SU-DHL-6 (cell line): Measurements from ENCODE around the gene ELK4.

ENCODE experiments used
- H2AFZ ChIP-seq: fragments of 200-600 bp; sonication (generic); 2 replicates; pipeline ENCODE4 v1.6.1; 2014; ENCODE audit warnings: low read depth, mild to moderate bottlenecking, moderate library complexity, mixed read lengths, antibody characterized with exemption, low read length; ENCODE audit not compliant: severe bottlenecking
- H3F3A ChIP-seq: fragments of 200-600 bp; shearing (Covaris generic); 2 replicates; pipeline ENCODE4 v1.6.0; 2016; ENCODE audit warnings: antibody characterized with exemption, mild to moderate bottlenecking; ENCODE audit not compliant: insufficient read depth
- H3K27ac ChIP-seq: fragments of 200-600 bp; sonication (generic); 2 replicates; pipeline ENCODE4 v1.5.1; 2016; ENCODE audit warnings: low read depth, mild to moderate bottlenecking, low read length, moderate library complexity, mixed read lengths
- H3K27me3 ChIP-seq: fragments of 200-600 bp; sonication (generic), shearing (Covaris generic); 2 replicates; pipeline ENCODE4 v1.6.0; 2014; ENCODE audit warnings: mild to moderate bottlenecking, low read length
- H3K36me3 ChIP-seq: fragments of 200-600 bp; sonication (generic); 2 replicates; pipeline ENCODE4 v1.6.1; 2014; ENCODE audit warnings: mild to moderate bottlenecking, low read length, mixed read lengths
- H3K4me2 ChIP-seq: fragments of 300-600, 200-600 bp; shearing (Covaris generic), sonication (generic); 2 replicates; pipeline ENCODE4 v1.6.0; 2014; ENCODE audit warnings: low read length, low read depth, mild to moderate bottlenecking; ENCODE audit not compliant: poor library complexity, severe bottlenecking
- H3K4me3 ChIP-seq: fragments of 200-600 bp; sonication (generic); 2 replicates; pipeline ENCODE4 v1.5.1; 2014; ENCODE audit warnings: antibody characterized with exemption, low read length, mild to moderate bottlenecking, mixed read lengths; ENCODE audit not compliant: insufficient read depth, poor library complexity, severe bottlenecking
- H3K79me2 ChIP-seq: fragments of 200-600 bp; sonication (generic); 2 replicates; pipeline ENCODE4 v1.6.1; 2014; ENCODE audit warnings: mild to moderate bottlenecking, low read length, moderate library complexity; ENCODE audit not compliant: insufficient read depth
- H3K9ac ChIP-seq: fragments of 200-600 bp; sonication (generic); 2 replicates; pipeline ENCODE4 v1.7.0; 2014; ENCODE audit warnings: mild to moderate bottlenecking, low read length
- H3K9me2 ChIP-seq: fragments of 200-600 bp; sonication (generic); replicated peaks from 2 replicates; pipeline ENCODE4 v1.6.1; 2014; ENCODE audit warnings: low read length; ENCODE audit not compliant: insufficient read depth
- H3K9me3 ChIP-seq: fragments of 200-600 bp; sonication (generic); 2 replicates; pipeline ENCODE4 v1.6.1; 2014; ENCODE audit warnings: low read length, mixed read lengths; ENCODE audit not compliant: insufficient read depth
- H4K20me1 ChIP-seq: fragments of 200-600 bp; sonication (generic); 2 replicates; pipeline ENCODE4 v1.6.1; 2014; ENCODE audit warnings: low read depth, mild to moderate bottlenecking, antibody characterized with exemption, low read length, moderate library complexity, mixed read lengths
- CTCF ChIP-seq: fragments of 200-600 bp; sonication (generic); IDR thresholded peaks from one replicate; pipeline ENCODE4 v1.5.1; 2017; ENCODE audit warnings: antibody characterized with exemption, mild to moderate bottlenecking, low read length, moderate library complexity; ENCODE audit not compliant: insufficient read depth, poor library complexity, severe bottlenecking
- EZH2phosphoT487 ChIP-seq: fragments of 200-600 bp; sonication (generic), shearing (Covaris generic); conservative IDR thresholded peaks from 2 replicates; pipeline ENCODE4 v1.6.1; 2018; ENCODE audit warnings: mild to moderate bottlenecking, antibody characterized with exemption, low read length, moderate library complexity, mixed read lengths

Gene ELK4

GRCh38 chr1:205561501-205562203 lies 70.2 kb downstream of the ELK4 start:
- TF ChIP-seq EZH2phosphoT487: no peak
- no peak for TF ChIP-seq CTCF
- Histone ChIP-seq H3K27me3 (peaks cover 3% of the 10 kb centered on the region; the same call in 1 of the 2 replicates), H4K20me1 (no peaks in the 10 kb centered on the region), H3K9me2 (no peaks in the 10 kb centered on the region), H3K27ac (no peak overlapping the region), H2AFZ (no peak overlapping the region), H3K79me2 (no peaks in the 10 kb centered on the region), H3K9me3 (peaks cover 8% of the 10 kb centered on the region; the same call in 1 of the 2 replicates), H3K4me2 (no peak overlapping the region), H3F3A (no peaks in the 10 kb centered on the region), H3K36me3 (no peaks in the 10 kb centered on the region), H3K9ac (no peak overlapping the region), H3K4me3 (no peak overlapping the region)
